ENCODE results near the gene MPC1L. TPM values are rescaled to one million over a fixed set of nuclear protein-coding genes. Genes with fewer than 3 reads are reported as not detected.
"Not testable (repeated sequence)": the region's sequence is repeated elsewhere in the genome, so short reads cannot be mapped to it uniquely, and the experiment has no call there.

The MPC1L gene
- not detected for polyA plus RNA-seq (ENCODE audit: insufficient read length in 3 of 3)

GRCh38 chrX:40623139-40623536 lies at the start of gene MPC1L:
MPC1L (plus strand) TSS chrX:40623428; CDS start chrX:40623566, 138 bp downstream.
- no peak for DNase-seq (ENCODE audit: low read depth in 3 of 3, low spot score in 2 of 3)

GRCh38 chrX:40573763-40574162 lies 49.5 kb upstream of the MPC1L start:
- DNase-seq (ENCODE audit: low read depth in 3 of 3, low spot score in 2 of 3) = no peak

- DNase-seq (ENCODE audit: low read depth in 3 of 3, low spot score in 2 of 3) = not testable (repeated sequence)
These were observed 47.8 kb upstream of the MPC1L start for GRCh38 chrX:40575411-40575810.

- no peak for DNase-seq (ENCODE audit: low read depth in 3 of 3, low spot score in 2 of 3)
These were observed 46.9 kb upstream of the MPC1L start for GRCh38 chrX:40576291-40576690.

- no peak for DNase-seq (ENCODE audit: low read depth in 3 of 3, low spot score in 2 of 3)
These were observed 45.1 kb upstream of the MPC1L start for GRCh38 chrX:40578039-40578695.

- no peak for DNase-seq (ENCODE audit: low read depth in 3 of 3, low spot score in 2 of 3)
These were observed 44.1 kb upstream of the MPC1L start for GRCh38 chrX:40579141-40579540.

GRCh38 chrX:40579900-40580536 lies 43.2 kb upstream of the MPC1L start:
- DNase-seq (ENCODE audit: low read depth in 3 of 3, low spot score in 2 of 3) = no peak

GRCh38 chrX:40580537-40581335 lies 42.5 kb upstream of the MPC1L start, which contains the start of gene ATP6AP2:
ATP6AP2 (plus strand) TSS chrX:40580970; CDS start chrX:40581066, 96 bp downstream.
- DNase-seq (ENCODE audit: low read depth in 3 of 3, low spot score in 2 of 3) = peak; percentile 77 to 82 (median 80)

- DNase-seq (ENCODE audit: low read depth in 3 of 3, low spot score in 2 of 3) = no peak
These were observed 41.8 kb upstream of the MPC1L start for GRCh38 chrX:40581336-40581920.

- DNase-seq (ENCODE audit: low read depth in 3 of 3, low spot score in 2 of 3) = not testable (repeated sequence)
These were observed 41.0 kb upstream of the MPC1L start for GRCh38 chrX:40582178-40582577.

GRCh38 chrX:40582811-40583210 lies 40.4 kb upstream of the MPC1L start:
- no peak for DNase-seq (ENCODE audit: low read depth in 3 of 3, low spot score in 2 of 3)

- DNase-seq (ENCODE audit: low read depth in 3 of 3, low spot score in 2 of 3) = not testable (repeated sequence)
These were observed 35.6 kb upstream of the MPC1L start for GRCh38 chrX:40587623-40588022.

GRCh38 chrX:40589616-40590321 lies 33.5 kb upstream of the MPC1L start:
- not testable (repeated sequence) for DNase-seq (ENCODE audit: low read depth in 3 of 3, low spot score in 2 of 3)

- DNase-seq (ENCODE audit: low read depth in 3 of 3, low spot score in 2 of 3) = no peak
These were observed 19.8 kb upstream of the MPC1L start for GRCh38 chrX:40603446-40603845.

GRCh38 chrX:40607381-40607780 lies 15.8 kb upstream of the MPC1L start:
- no peak for DNase-seq (ENCODE audit: low read depth in 3 of 3, low spot score in 2 of 3)

- no peak for DNase-seq (ENCODE audit: low read depth in 3 of 3, low spot score in 2 of 3)
These were observed 10.7 kb upstream of the MPC1L start for GRCh38 chrX:40612511-40612910.

- no peak for DNase-seq (ENCODE audit: low read depth in 3 of 3, low spot score in 2 of 3)
These were observed 7.3 kb upstream of the MPC1L start for GRCh38 chrX:40615976-40616375.

GRCh38 chrX:40617566-40617965 lies 5.7 kb upstream of the MPC1L start:
- DNase-seq (ENCODE audit: low read depth in 3 of 3, low spot score in 2 of 3) = no peak

- no peak for DNase-seq (ENCODE audit: low read depth in 3 of 3, low spot score in 2 of 3)
These were observed 619 bp upstream of the MPC1L start for GRCh38 chrX:40622479-40623138.

GRCh38 chrX:40623665-40624064 lies 437 bp downstream of the MPC1L start:
- DNase-seq (ENCODE audit: low read depth in 3 of 3, low spot score in 2 of 3) = no peak

All from right renal cortex interstitium (tissue), 3 donors.